Mucosa of stomach (tissue), 1 donor: ENCODE data around the gene MYCBP2.

Source experiments
- H3K27me3 ChIP-seq: one replicate; pipeline ENCODE4 v1.7.0; 2013; ENCODE audit warnings: mild to moderate bottlenecking, low read length; ENCODE audit not compliant: control insufficient read depth, insufficient read depth
- H3K36me3 ChIP-seq: one replicate; pipeline ENCODE4 v1.7.0; 2013; ENCODE audit warnings: low read length; ENCODE audit not compliant: control insufficient read depth, insufficient read depth
- H3K4me1 ChIP-seq: one replicate; pipeline ENCODE4 v1.7.0; 2013; ENCODE audit warnings: mild to moderate bottlenecking, low read length; ENCODE audit not compliant: control insufficient read depth, insufficient read depth
- H3K4me3 ChIP-seq: one replicate; pipeline ENCODE4 v1.7.0; 2013; ENCODE audit warnings: low read length
- H3K9ac ChIP-seq: one replicate; pipeline ENCODE4 v1.7.0; 2013; ENCODE audit warnings: mild to moderate bottlenecking, low read length, moderate library complexity
- H3K9me3 ChIP-seq: one replicate; pipeline ENCODE4 v1.7.0; 2013; ENCODE audit warnings: mild to moderate bottlenecking, low read length, moderate library complexity; ENCODE audit not compliant: control insufficient read depth
- donor health status: Pancreatic carcinoma.

MYCBP2 gene

DNA sequence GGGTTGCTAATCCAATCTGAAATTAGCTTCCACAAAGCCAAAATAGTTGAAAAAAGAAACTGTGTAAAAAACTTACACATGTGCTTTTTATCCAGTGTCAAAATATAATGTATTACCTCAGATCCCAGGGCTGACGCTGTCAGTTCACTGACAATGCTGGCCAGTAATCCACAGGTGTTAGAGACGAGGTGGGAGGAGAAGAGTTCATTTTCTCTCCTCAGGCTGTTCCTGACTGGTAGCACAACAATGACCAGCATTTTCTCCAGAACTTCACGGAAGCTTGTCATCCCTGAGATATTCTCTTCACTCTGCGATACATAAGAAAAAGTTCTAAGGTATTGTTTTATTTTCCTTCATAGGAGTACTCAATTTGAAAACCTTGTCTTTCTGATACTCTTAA is 146.9 kb downstream of the MYCBP2 start:
- no peaks in the 10 kb centered on the region for H3K36me3 ChIP-seq

GRCh38 chr13:77177646-77178045 is 149.2 kb downstream of the MYCBP2 start:
- Histone ChIP-seq H3K36me3 (no peaks in the 10 kb centered on the region), H3K9ac (no peak overlapping the region), H3K9me3 (no peaks in the 10 kb centered on the region), H3K27me3 (no peaks in the 10 kb centered on the region), H3K4me3 (no peak overlapping the region), H3K4me1 (no peaks in the 10 kb centered on the region)

More for the DNA sequence above, 146.9 kb downstream of the MYCBP2 start:
- Histone ChIP-seq H3K4me3 (no peak overlapping the region), H3K27me3 (no peaks in the 10 kb centered on the region), H3K9me3 (no peaks in the 10 kb centered on the region), H3K9ac (no peak overlapping the region), H3K4me1 (no peaks in the 10 kb centered on the region)

- Histone ChIP-seq H3K9me3 (no peaks in the 10 kb centered on the region), H3K36me3 (no peaks in the 10 kb centered on the region), H3K4me3 (no peak overlapping the region), H3K27me3 (no peaks in the 10 kb centered on the region), H3K9ac (no peak overlapping the region), H3K4me1 (no peaks in the 10 kb centered on the region)
Measured at GRCh38 chr13:77176350-77176749, 150.5 kb downstream of the MYCBP2 start.

DNA sequence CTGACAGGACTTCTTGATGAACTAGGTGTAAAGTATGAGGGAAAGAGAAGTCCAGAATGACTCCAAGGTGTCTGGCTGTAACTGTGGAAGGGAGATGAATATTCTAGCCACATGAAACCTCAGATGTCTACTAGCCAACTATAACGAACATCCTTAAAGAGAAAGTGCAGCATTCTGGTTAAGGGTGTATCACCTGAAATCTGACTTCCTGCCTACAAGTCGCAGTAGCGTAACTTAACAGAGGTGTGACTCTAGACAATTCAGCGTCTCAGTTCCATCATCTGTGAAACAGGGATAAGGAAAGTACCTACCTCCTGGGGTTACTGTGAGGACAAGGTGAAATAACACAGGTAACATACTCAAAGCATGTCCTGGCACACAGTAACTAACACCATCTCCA is 154.2 kb downstream of the MYCBP2 start:
- no peak overlapping the region for H3K4me3 ChIP-seq
- H3K9ac ChIP-seq = no peak overlapping the region
- no peaks in the 10 kb centered on the region for H3K9me3 ChIP-seq
- H3K36me3 ChIP-seq = no peaks in the 10 kb centered on the region
- no peaks in the 10 kb centered on the region for H3K27me3 ChIP-seq
- no peaks in the 10 kb centered on the region for H3K4me1 ChIP-seq

DNA sequence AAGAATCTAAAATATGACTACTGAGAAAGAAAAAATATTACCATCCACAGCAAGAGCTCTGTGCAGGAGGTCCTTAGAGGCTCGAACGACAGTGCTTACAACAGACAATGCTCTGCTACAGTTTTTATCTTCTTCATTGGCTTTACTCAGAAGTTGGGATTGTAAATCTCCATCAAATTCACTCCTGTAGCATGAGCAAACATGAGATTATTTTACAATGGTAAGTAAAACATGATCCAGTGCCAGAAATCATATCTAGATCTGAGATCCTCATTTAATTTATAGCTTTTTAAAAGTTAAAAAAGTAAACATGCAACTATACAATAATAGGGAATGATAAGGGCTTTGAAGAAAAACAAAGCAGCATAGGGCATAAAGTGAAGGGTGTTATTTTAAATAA is 155.4 kb downstream of the MYCBP2 start:
- no peak overlapping the region for H3K9ac ChIP-seq
- no peaks in the 10 kb centered on the region for H3K36me3 ChIP-seq
- H3K9me3 ChIP-seq = no peaks in the 10 kb centered on the region
- no peaks in the 10 kb centered on the region for H3K4me1 ChIP-seq
- no peaks in the 10 kb centered on the region for H3K27me3 ChIP-seq
- H3K4me3 ChIP-seq = no peak overlapping the region

DNA sequence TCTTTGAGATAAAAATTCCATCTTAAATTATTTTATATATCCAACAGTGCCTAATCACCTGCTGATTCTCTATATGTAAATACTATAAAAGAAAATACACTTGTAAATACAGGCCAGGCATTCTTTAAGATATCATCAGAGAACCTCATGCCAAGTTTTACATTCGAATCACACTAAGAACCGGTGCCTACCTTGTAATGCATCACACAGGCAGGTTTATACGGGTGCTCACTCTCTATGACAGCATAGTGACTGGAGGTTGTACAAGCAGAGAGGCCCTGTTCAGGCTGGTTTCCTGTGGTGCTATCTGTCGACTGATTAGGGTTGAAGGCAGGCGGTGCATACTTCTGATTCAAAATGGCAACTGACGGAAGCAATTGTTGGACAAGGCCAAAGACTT is 158.7 kb downstream of the MYCBP2 start:
- H3K9me3 ChIP-seq = no peaks in the 10 kb centered on the region
- H3K9ac ChIP-seq = no peak overlapping the region
- H3K36me3 ChIP-seq = no peaks in the 10 kb centered on the region
- no peaks in the 10 kb centered on the region for H3K4me1 ChIP-seq
- no peak overlapping the region for H3K4me3 ChIP-seq
- no peaks in the 10 kb centered on the region for H3K27me3 ChIP-seq

- H3K36me3 ChIP-seq = no peaks in the 10 kb centered on the region
- no peaks in the 10 kb centered on the region for H3K4me1 ChIP-seq
- no peak overlapping the region for H3K4me3 ChIP-seq
- no peaks in the 10 kb centered on the region for H3K9me3 ChIP-seq
- no peaks in the 10 kb centered on the region for H3K27me3 ChIP-seq
- H3K9ac ChIP-seq = no peak overlapping the region
Measured at GRCh38 chr13:77150651-77151050, 176.2 kb downstream of the MYCBP2 start.

DNA sequence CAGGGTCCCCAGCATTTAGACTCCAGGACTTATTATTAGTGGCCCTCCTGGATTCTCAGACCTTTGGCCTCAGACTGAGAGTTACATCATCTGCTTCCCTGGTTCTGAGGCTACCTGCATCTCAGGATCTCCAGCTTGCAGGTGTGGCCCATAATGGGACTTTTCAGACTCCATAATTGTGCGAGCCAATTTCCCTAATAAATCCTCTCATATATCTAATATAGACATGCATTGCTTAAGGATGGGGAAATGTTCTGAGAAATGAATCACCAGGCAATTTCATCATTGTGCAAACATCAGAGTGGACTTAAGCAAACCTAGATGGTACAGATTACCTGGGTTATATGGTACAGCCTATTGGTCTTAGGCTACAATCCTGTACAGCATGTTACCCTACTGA is 183.5 kb downstream of the MYCBP2 start:
- Histone ChIP-seq H3K4me3 (no peak overlapping the region), H3K36me3 (no peaks in the 10 kb centered on the region), H3K9me3 (no peaks in the 10 kb centered on the region), H3K27me3 (no peaks in the 10 kb centered on the region), H3K4me1 (no peaks in the 10 kb centered on the region), H3K9ac (no peak overlapping the region)

DNA sequence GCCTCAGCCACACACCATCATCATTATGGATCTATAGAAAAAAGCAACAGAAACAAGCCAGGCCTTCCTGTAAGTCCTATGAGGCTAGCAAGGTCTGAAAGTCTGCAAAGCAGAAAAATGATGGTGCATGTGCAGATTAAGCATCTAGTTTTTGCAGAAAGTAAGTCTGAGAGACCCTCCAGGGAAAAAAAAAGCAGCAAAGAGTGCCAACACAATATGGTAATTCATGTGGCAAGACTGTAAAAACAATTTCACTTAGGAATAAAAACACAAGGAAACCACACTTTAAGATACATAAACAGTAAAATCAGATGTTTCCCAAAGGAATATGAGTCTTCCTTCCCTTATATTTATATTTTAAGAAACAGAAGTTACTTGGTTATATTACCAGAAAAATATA is 187.6 kb downstream of the MYCBP2 start:
- H3K9me3 ChIP-seq = no peaks in the 10 kb centered on the region
- no peaks in the 10 kb centered on the region for H3K4me1 ChIP-seq
- H3K27me3 ChIP-seq = no peaks in the 10 kb centered on the region
- H3K36me3 ChIP-seq = no peaks in the 10 kb centered on the region
- H3K4me3 ChIP-seq = no peak overlapping the region
- H3K9ac ChIP-seq = no peak overlapping the region

DNA sequence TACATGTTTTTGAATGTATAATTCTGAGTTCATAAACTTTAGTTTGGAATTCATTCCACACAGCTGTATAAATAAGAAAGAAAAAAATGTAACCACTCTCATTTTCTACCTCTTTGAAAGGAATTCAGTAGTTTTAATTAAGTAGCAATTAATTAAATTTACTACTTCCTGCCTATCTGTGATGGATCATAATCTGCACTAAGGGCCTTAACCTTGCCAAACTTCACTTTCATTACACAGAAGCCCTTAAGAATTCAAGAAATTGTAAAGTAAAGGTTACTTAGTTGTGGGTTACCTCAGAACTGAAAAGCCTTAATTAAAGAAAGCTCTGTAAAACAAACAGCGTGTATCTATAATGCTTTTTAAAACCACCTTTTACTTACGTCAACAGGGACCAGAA is 188.1 kb downstream of the MYCBP2 start:
- H3K4me3 ChIP-seq = no peak overlapping the region
- H3K9ac ChIP-seq = no peak overlapping the region
- no peaks in the 10 kb centered on the region for H3K36me3 ChIP-seq
- H3K27me3 ChIP-seq = no peaks in the 10 kb centered on the region
- H3K4me1 ChIP-seq = no peaks in the 10 kb centered on the region
- H3K9me3 ChIP-seq = no peaks in the 10 kb centered on the region

DNA sequence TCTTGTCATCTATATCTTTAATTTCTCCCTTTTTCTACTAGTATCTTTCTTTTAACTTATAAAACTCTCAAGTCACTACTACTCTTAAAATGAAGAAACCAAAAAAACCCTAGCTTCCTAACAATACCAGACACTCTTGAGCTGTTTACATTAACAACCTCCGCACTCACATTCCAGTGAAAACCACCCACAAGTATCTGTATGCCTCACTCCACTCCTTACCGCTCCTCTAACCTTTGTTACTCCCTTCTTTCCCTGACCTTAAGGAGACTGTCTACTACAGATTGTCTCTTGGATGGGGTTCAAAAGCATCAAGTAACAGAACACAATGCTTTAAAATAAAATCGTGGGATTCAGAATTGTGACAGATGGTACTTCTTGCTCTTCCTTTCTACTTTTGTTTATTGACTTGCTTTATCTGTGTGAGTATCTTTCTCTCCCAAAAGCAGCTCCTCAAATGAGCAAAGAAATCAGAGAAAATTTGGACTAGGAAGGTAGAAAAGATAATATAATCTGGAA is 189.9 kb downstream of the MYCBP2 start:
- Histone ChIP-seq H3K9ac (no peak overlapping the region), H3K4me3 (no peak overlapping the region), H3K36me3 (no peaks in the 10 kb centered on the region), H3K9me3 (no peaks in the 10 kb centered on the region), H3K4me1 (no peaks in the 10 kb centered on the region), H3K27me3 (no peaks in the 10 kb centered on the region)

- Histone ChIP-seq H3K9me3 (no peaks in the 10 kb centered on the region), H3K4me1 (no peaks in the 10 kb centered on the region), H3K9ac (no peak overlapping the region), H3K4me3 (no peak overlapping the region), H3K36me3 (no peaks in the 10 kb centered on the region), H3K27me3 (no peaks in the 10 kb centered on the region)
Measured at GRCh38 chr13:77124423-77124822, 202.5 kb downstream of the MYCBP2 start.

- no peaks in the 10 kb centered on the region for H3K27me3 ChIP-seq
- H3K36me3 ChIP-seq = no peaks in the 10 kb centered on the region
- H3K9me3 ChIP-seq = no peaks in the 10 kb centered on the region
- no peak overlapping the region for H3K4me3 ChIP-seq
- no peaks in the 10 kb centered on the region for H3K4me1 ChIP-seq
- no peak overlapping the region for H3K9ac ChIP-seq
Measured at GRCh38 chr13:77118134-77118533, 208.8 kb downstream of the MYCBP2 start.
